B cell (primary cell): Measurements from ENCODE around the gene PPL. TPM values are rescaled to one million over a fixed set of nuclear protein-coding genes. Genes with fewer than 3 reads are reported as not detected.

Experiments used
- ATAC-seq: fragments of 200-7000 bp; cut with Tn5 transposase; one replicate; pipeline ENCODE4 v1.10.0; 2021; ENCODE audit warnings: low read depth, mild to moderate bottlenecking, moderate number of reproducible peaks, moderate library complexity
- CTCF ChIA-PET: fragments of 350-600 bp; sonication (Branson Sonifier 250); formaldehyde crosslinking; loops from one replicate; lab custom pipeline; 2021; ENCODE audit warnings: antibody characterized with exemption, inconsistent platforms; lab: Charles Lee
- POLR2A ChIA-PET: fragments of 350-600 bp; sonication (Branson Sonifier 250); formaldehyde crosslinking; loops from one replicate; lab custom pipeline; 2021; ENCODE audit warnings: antibody characterized with exemption; lab: Charles Lee
- DNase-seq: peaks from one replicate; pipeline ENCODE4 v3.0.0; 2013
- H2AFZ ChIP-seq: 2 replicates; pipeline ENCODE4 v1.6.1; 2012; ENCODE audit warnings: mild to moderate bottlenecking, low read depth, low read length; ENCODE audit not compliant: insufficient read depth, poor library complexity, severe bottlenecking
- H3K27ac ChIP-seq, 2 donors: 1 replicate in 1 of 2; 2 replicates in 1 of 2; pipeline ENCODE4 v1.5.1; 2012 to 2013; ENCODE audit warnings: low read length in 2 of 2, mild to moderate bottlenecking in 2 of 2, moderate library complexity in 1 of 2
- H3K27me3 ChIP-seq, 4 experiments: fragments of 200-600 bp in 1 of 4; sonication (generic) in 1 of 4; replicated peaks in 1 of 4; 1 replicate in 2 of 4; 2 replicates in 2 of 4; pipeline versions ENCODE4 v1.6.1 to v1.7.0; 2013 to 2016; ENCODE audit warnings: low read length in 3 of 4, mild to moderate bottlenecking in 2 of 4, mixed read lengths in 1 of 4, moderate library complexity in 1 of 4; ENCODE audit not compliant: insufficient read depth in 4 of 4, control insufficient read depth in 3 of 4; ENCODE audit errors: control extremely low read depth in 1 of 4
- H3K36me3 ChIP-seq, 2 experiments: replicated peaks in 1 of 2; 1 replicate in 1 of 2; 2 replicates in 1 of 2; pipeline versions ENCODE4 v1.6.1 to v1.7.1; 2013; ENCODE audit warnings: low read length in 1 of 2; ENCODE audit not compliant: insufficient read depth in 2 of 2, control insufficient read depth in 1 of 2; ENCODE audit errors: control extremely low read depth in 1 of 2, extremely low read depth in 1 of 2
- H3K4me1 ChIP-seq, 2 donors: fragments of 200-600 bp in 1 of 2; sonication (generic) in 1 of 2; 1 replicate in 1 of 2; 2 replicates in 1 of 2; pipeline versions ENCODE4 v1.5.1 to v1.6.1; 2013 to 2017; ENCODE audit warnings: low read length in 2 of 2; ENCODE audit not compliant: control insufficient read depth in 2 of 2, insufficient read depth in 2 of 2
- H3K4me2 ChIP-seq: replicated peaks from 2 replicates; pipeline ENCODE3; 2012; ENCODE audit warnings: mild to moderate bottlenecking, low read depth, low read length; ENCODE audit not compliant: poor library complexity, severe bottlenecking
- H3K4me3 ChIP-seq, 5 experiments: fragments of 200-600 bp in 1 of 5; sonication (generic) in 1 of 5; 1 replicate in 3 of 5; 2 replicates in 2 of 5; pipeline versions ENCODE4 v1.5.1 to v1.7.0; 2011 to 2016; ENCODE audit warnings: low read length in 4 of 5, mild to moderate bottlenecking in 4 of 5, low read depth in 2 of 5, control low read depth in 1 of 5, moderate library complexity in 1 of 5; ENCODE audit not compliant: insufficient read depth in 1 of 5; ENCODE audit errors: control extremely low read depth in 1 of 5, extremely low read depth in 1 of 5
- H3K79me2 ChIP-seq: fragments of 200-600 bp; sonication (generic); one replicate; pipeline ENCODE4 v1.6.0; 2016; ENCODE audit warnings: low read length; ENCODE audit not compliant: control insufficient read depth, insufficient read depth
- H3K9ac ChIP-seq: fragments of 200-600 bp; sonication (generic); 2 replicates; pipeline ENCODE4 v1.6.1; 2017; ENCODE audit warnings: mild to moderate bottlenecking, low read length, moderate library complexity
- H3K9me3 ChIP-seq, 3 donors: one replicate each; pipeline versions ENCODE4 v1.6.1 to v1.7.1; 2013; ENCODE audit warnings: low read length in 2 of 3; ENCODE audit not compliant: control insufficient read depth in 2 of 3, insufficient read depth in 1 of 3; ENCODE audit errors: control extremely low read depth in 1 of 3
- H4K20me1 ChIP-seq: 2 replicates; pipeline ENCODE4 v1.6.0; 2012; ENCODE audit warnings: mild to moderate bottlenecking, low read length; ENCODE audit not compliant: insufficient read depth, control insufficient read depth, poor library complexity, severe bottlenecking
- H3K27ac Mint-ChIP-seq: one replicate; pipeline ENCODE4 v1.8.0; 2021; ENCODE audit warnings: mixed read lengths
- H3K27me3 Mint-ChIP-seq: one replicate; pipeline ENCODE4 v1.8.0; 2021; ENCODE audit warnings: mixed read lengths
- H3K4me1 Mint-ChIP-seq: one replicate; pipeline ENCODE4 v1.8.0; 2021; ENCODE audit warnings: mixed read lengths
- H3K4me3 Mint-ChIP-seq: one replicate; pipeline ENCODE4 v1.8.0; 2021; ENCODE audit warnings: mixed read lengths
- H3K9me3 Mint-ChIP-seq: one replicate; pipeline ENCODE4 v1.8.0; 2022; ENCODE audit warnings: mixed read lengths; ENCODE audit not compliant: insufficient read depth
- EZH2 ChIP-seq: IDR thresholded peaks from 2 replicates; pipeline ENCODE4 v1.6.1; 2012; ENCODE audit warnings: borderline replicate concordance, low read depth, mild to moderate bottlenecking, moderate library complexity, low read length; ENCODE audit not compliant: insufficient read depth, poor library complexity, severe bottlenecking
- WGBS: methylation state at CpG from one replicate; pipeline ENCODE4 v1.1.5; 2013; ENCODE audit warnings: missing lambda C conversion rate; ENCODE audit not compliant: insufficient coverage; 5-methylcytosine and 5-hydroxymethylcytosine counted together
- intact Hi-C: fragments of 100-400 bp; cut with micrococcal nuclease; formaldehyde crosslinking; loops from one replicate; pipeline ENCODE4 v1.10.0; 2022
- polyA plus RNA-seq: library from polyadenylated mRNA; depleted of rRNA; stranded (reverse); fragments of >200 nt; gene quantifications from 2 replicates; pipeline ENCODE4 v1.2.3, GENCODE V29; 2012
- total RNA-seq, 2 donors: library from RNA; stranded (reverse); fragments of 120-200 nt in 1 of 2; gene quantifications; 1 replicate in 1 of 2; 2 replicates in 1 of 2; pipeline versions ENCODE4 v1.2.3 to v1.2.4, GENCODE V29; 2013 to 2022
- TF ChIP-seq, protein P1 (sequence below): fragments of 200-600 bp; IDR thresholded peaks from one replicate; pipeline ENCODE4 v1.8.0; 2022; ENCODE audit warnings: antibody characterized with exemption, mild to moderate bottlenecking

The PPL gene
- total and polyA plus RNA-seq, 2 donors (not counting 1 experiment from before 2014, with no cell fraction given) = not detected

DNA sequence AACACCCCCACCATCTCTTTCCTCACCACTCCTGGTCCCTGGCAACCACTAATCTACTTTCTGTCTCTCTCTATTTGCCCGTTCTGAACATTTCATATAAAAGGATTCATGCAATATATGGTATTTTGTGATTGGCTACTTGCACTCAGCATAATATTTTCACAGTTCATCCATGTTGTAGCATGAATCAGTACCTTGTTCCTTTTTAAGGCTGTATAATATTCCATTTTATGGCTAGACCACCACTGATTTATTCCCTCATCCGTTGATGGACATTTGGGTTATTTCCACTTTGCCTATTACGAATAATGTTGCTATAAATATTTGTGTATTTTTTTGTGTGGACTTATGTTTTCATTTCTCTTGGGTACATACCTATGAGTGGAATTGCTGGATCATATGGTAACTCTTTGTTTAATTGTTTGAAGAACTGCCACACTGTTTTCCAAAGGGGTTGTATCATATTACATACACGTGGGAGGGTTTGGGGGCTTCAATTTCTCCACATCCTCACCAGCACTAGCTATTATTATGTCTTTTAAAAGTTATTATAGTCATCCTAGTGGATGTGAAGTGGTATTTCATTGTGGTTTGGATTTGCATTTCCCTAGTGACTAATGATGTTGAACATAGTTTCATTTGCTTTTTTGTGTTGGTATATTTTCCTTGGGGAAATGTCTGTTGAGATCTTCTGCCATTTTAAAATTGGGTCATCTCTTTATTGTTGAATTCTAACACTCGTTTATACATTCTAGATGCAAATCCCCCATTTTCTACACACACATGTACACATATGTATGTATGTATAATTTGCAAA lies 47.4 kb upstream of the PPL start:
- Histone ChIP-seq H3K9ac (no peak overlapping the region), H4K20me1 (no peaks in the 10 kb centered on the region), H3K4me3 (no peak overlapping the region), H3K9me3 (peaks cover 0 to 23% (median 0%) of the 10 kb centered on the region in 3 donors), H3K36me3 (no peaks in the 10 kb centered on the region), H3K79me2 (no peaks in the 10 kb centered on the region), H3K4me1 (peaks cover 7 to 10% of the 10 kb centered on the region in 2 donors), H3K4me2 (no peak overlapping the region), H3K27ac (no peak overlapping the region), H3K27me3 (peaks cover 0 to 39% (median 17%) of the 10 kb centered on the region in 4 experiments), H2AFZ (no peak overlapping the region)
- peaks cover 43% of the 10 kb centered on the region for H3K27me3 Mint-ChIP-seq
- peaks cover 5% of the 10 kb centered on the region for H3K4me1 Mint-ChIP-seq
- no peak overlapping the region for H3K4me3 Mint-ChIP-seq
- no peak overlapping the region for H3K27ac Mint-ChIP-seq
- ChIA-PET CTCF (no interaction called here), POLR2A (no interaction called here)
- TF ChIP-seq, protein P1, sequence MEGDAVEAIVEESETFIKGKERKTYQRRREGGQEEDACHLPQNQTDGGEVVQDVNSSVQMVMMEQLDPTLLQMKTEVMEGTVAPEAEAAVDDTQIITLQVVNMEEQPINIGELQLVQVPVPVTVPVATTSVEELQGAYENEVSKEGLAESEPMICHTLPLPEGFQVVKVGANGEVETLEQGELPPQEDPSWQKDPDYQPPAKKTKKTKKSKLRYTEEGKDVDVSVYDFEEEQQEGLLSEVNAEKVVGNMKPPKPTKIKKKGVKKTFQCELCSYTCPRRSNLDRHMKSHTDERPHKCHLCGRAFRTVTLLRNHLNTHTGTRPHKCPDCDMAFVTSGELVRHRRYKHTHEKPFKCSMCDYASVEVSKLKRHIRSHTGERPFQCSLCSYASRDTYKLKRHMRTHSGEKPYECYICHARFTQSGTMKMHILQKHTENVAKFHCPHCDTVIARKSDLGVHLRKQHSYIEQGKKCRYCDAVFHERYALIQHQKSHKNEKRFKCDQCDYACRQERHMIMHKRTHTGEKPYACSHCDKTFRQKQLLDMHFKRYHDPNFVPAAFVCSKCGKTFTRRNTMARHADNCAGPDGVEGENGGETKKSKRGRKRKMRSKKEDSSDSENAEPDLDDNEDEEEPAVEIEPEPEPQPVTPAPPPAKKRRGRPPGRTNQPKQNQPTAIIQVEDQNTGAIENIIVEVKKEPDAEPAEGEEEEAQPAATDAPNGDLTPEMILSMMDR = no peak
- no peak for TF ChIP-seq EZH2
- H3K9me3 Mint-ChIP-seq = no peaks in the 10 kb centered on the region
- no CpG with 5 or more reads among the region's 5 CpGs for WGBS
- DNase-seq (no peak), ATAC-seq (no peak)
- intact Hi-C loops = no loop called here
